HFFc6 (cell line): Measurements from ENCODE around the gene ZGRF1. TPM values are rescaled to one million over a fixed set of nuclear protein-coding genes. Genes with fewer than 3 reads are reported as not detected.

Experiments
- DNase-seq: peaks from one replicate; pipeline ENCODE4 v3.0.0-alpha.2; 2018
- H3K27ac Mint-ChIP-seq: 2 replicates; pipeline ENCODE4 v1.8.0; 2020; ENCODE audit warnings: mild to moderate bottlenecking, mixed read lengths
- H3K27me3 Mint-ChIP-seq: 2 replicates; pipeline ENCODE4 v1.8.0; 2021; ENCODE audit warnings: mild to moderate bottlenecking, moderate library complexity, mixed read lengths; ENCODE audit not compliant: insufficient read depth
- H3K36me3 Mint-ChIP-seq: 2 replicates; pipeline ENCODE4 v1.8.0; 2021; ENCODE audit warnings: low read depth, mixed read lengths
- H3K4me1 Mint-ChIP-seq: 2 replicates; pipeline ENCODE4 v1.8.0; 2020; ENCODE audit warnings: low read depth, mixed read lengths
- H3K4me3 Mint-ChIP-seq: 2 replicates; pipeline ENCODE4 v1.8.0; 2020; ENCODE audit warnings: mild to moderate bottlenecking, moderate library complexity, mixed read lengths
- H3K9me3 Mint-ChIP-seq: 2 replicates; pipeline ENCODE4 v1.8.0; 2020; ENCODE audit warnings: mild to moderate bottlenecking, mixed read lengths
- CTCF ChIP-seq: fragments of 200-600 bp; sonication (generic); IDR thresholded peaks from 2 replicates; pipeline ENCODE4 v1.5.0; 2021; ENCODE audit warnings: antibody characterized with exemption, mild to moderate bottlenecking
- total RNA-seq, 6 experiments: library from RNA; stranded (reverse); fragmentation: NEBNext Ultra II Directional; extraction: Animal tissue kit (Norgen Biotek cat#: 25700); gene quantifications; 2 replicates in 1 of 6; 3 replicates in 5 of 6; pipeline ENCODE4 v1.2.3, GENCODE V29; 2021

ZGRF1 gene
- total RNA-seq, 6 experiments from 2014 or later = 3.7 to 7.3 (median 6.6) TPM

GRCh38 chr4:112585977-112586736 is 50.6 kb downstream of the ZGRF1 start:
- Mint-ChIP-seq H3K27ac (no peak overlapping the region), H3K4me3 (no peak overlapping the region), H3K9me3 (no peaks in the 10 kb centered on the region), H3K27me3 (no peaks in the 10 kb centered on the region), H3K4me1 (peaks cover 10% of the 10 kb centered on the region), H3K36me3 (peaks cover 6% of the 10 kb centered on the region; the same call in 1 of the 2 replicates)
- no peak for DNase-seq
- TF ChIP-seq CTCF = no peak; the same call in 1 of the 2 replicates

- Mint-ChIP-seq H3K27me3 (no peaks in the 10 kb centered on the region), H3K4me3 (no peak overlapping the region), H3K27ac (no peak overlapping the region), H3K4me1 (no peaks in the 10 kb centered on the region), H3K9me3 (no peaks in the 10 kb centered on the region), H3K36me3 (no peaks in the 10 kb centered on the region; the same call in 1 of the 2 replicates)
- TF ChIP-seq CTCF = no peak
- DNase-seq = no peak
Observed at GRCh38 chr4:112567536-112567935, 69.2 kb downstream of the ZGRF1 start.

- no peak for DNase-seq
- peak; percentile 31; the same call in 1 of the 2 replicates for TF ChIP-seq CTCF
- no peaks in the 10 kb centered on the region for H3K27me3 Mint-ChIP-seq
- no peaks in the 10 kb centered on the region for H3K9me3 Mint-ChIP-seq
- no peaks in the 10 kb centered on the region for H3K4me1 Mint-ChIP-seq
- H3K4me3 Mint-ChIP-seq = no peak overlapping the region
- H3K27ac Mint-ChIP-seq = no peak overlapping the region
- no peaks in the 10 kb centered on the region; the same call in 1 of the 2 replicates for H3K36me3 Mint-ChIP-seq
Observed at GRCh38 chr4:112564706-112565270, 71.9 kb downstream of the ZGRF1 start.

GRCh38 chr4:112563431-112564200 is 73.1 kb downstream of the ZGRF1 start:
- DNase-seq = no peak
- H3K4me1 Mint-ChIP-seq = no peaks in the 10 kb centered on the region
- H3K27ac Mint-ChIP-seq = no peak overlapping the region
- H3K9me3 Mint-ChIP-seq = no peaks in the 10 kb centered on the region
- H3K4me3 Mint-ChIP-seq = no peak overlapping the region
- no peaks in the 10 kb centered on the region; the same call in 1 of the 2 replicates for H3K36me3 Mint-ChIP-seq
- no peak for TF ChIP-seq CTCF
- H3K27me3 Mint-ChIP-seq = no peaks in the 10 kb centered on the region

GRCh38 chr4:112562254-112562879 is 74.3 kb downstream of the ZGRF1 start:
- no peak overlapping the region for H3K4me3 Mint-ChIP-seq
- no peaks in the 10 kb centered on the region for H3K9me3 Mint-ChIP-seq
- no peak overlapping the region for H3K27ac Mint-ChIP-seq
- no peaks in the 10 kb centered on the region for H3K27me3 Mint-ChIP-seq
- no peak for DNase-seq
- H3K36me3 Mint-ChIP-seq = no peaks in the 10 kb centered on the region; the same call in 1 of the 2 replicates
- TF ChIP-seq CTCF = no peak
- H3K4me1 Mint-ChIP-seq = no peaks in the 10 kb centered on the region
